K562 (cell line): ENCODE measurements around the gene PPFIA1. TPM values are rescaled to one million over a fixed set of nuclear protein-coding genes. Genes with fewer than 3 reads are reported as not detected.

Experiments
- ATAC-seq: fragments of 200-7000 bp; cut with Tn5 transposase; 3 replicates; pipeline ENCODE4 v1.9.1; 2020; ENCODE audit warnings: moderate library complexity
- BruUV-seq: library from RNA; stranded (reverse); fragments of 400-500 nt; replicated peaks from 2 replicates; lab custom pipeline; 2021; lab: Mats Ljungman, UMichigan
- CTCF ChIA-PET: fragments of 300-600 bp; formaldehyde crosslinking; extraction: SDS; loops from one replicate; lab custom pipeline; 2021; ENCODE audit warnings: low intra/inter-chr PET ratio; lab: Yijun Ruan, JAX
- POLR2A ChIA-PET: fragments of 300-600, 350-650 bp; sonication (Branson Sonifier 250); formaldehyde crosslinking; extraction: SDS; loops from one replicate; lab custom pipeline; 2021; ENCODE audit warnings: antibody characterized with exemption, inconsistent platforms; lab: Yijun Ruan, JAX
- DNase-seq, 4 experiments: peaks; one replicate each; pipeline versions ENCODE4 v3.0.0 to v3.0.0-alpha.2; 2011 to 2018; ENCODE audit warnings: low spot score in 3 of 4, mixed read lengths in 3 of 4; ENCODE audit errors: extremely low read depth in 1 of 4
- FAIRE-seq: peaks from 2 replicates; lab custom pipeline; 2011; peaks lifted over from hg19 to GRCh38; lab: Jason Lieb, UNC
- H2AFZ ChIP-seq: 2 replicates; pipeline ENCODE4 v1.6.0; 2011; ENCODE audit warnings: low read depth, low read length, control low read depth, inconsistent platforms
- H3K27ac ChIP-seq: fragments of 200-600 bp; 3 replicates; pipeline ENCODE4 v1.8.0; 2011; ENCODE audit warnings: low read depth, mild to moderate bottlenecking, control low read depth, inconsistent platforms, low read length, moderate library complexity, mixed read lengths; ENCODE audit errors: extremely low read depth
- H3K27me3 ChIP-seq, 2 experiments: fragments of 300-600 bp in 1 of 2; 2 replicates in 1 of 2; 3 replicates in 1 of 2; pipeline versions ENCODE4 v1.6.0 to v1.8.0; 2011; ENCODE audit warnings: inconsistent platforms in 2 of 2, low read length in 2 of 2, mild to moderate bottlenecking in 1 of 2, mixed read lengths in 1 of 2, moderate library complexity in 1 of 2; ENCODE audit not compliant: control insufficient read depth in 2 of 2, insufficient read depth in 2 of 2
- H3K36me3 ChIP-seq: fragments of 300-600 bp; 3 replicates; pipeline ENCODE4 v1.8.0; 2011; ENCODE audit warnings: mild to moderate bottlenecking, low read length, inconsistent platforms; ENCODE audit not compliant: control insufficient read depth, insufficient read depth
- H3K4me1 ChIP-seq, 2 experiments: fragments of 200-600 bp in 1 of 2; replicated peaks in 1 of 2; 2 replicates in 1 of 2; 3 replicates in 1 of 2; pipeline versions ENCODE4 v1.5.1 to v1.8.0; 2011; ENCODE audit warnings: inconsistent platforms in 2 of 2, low read length in 2 of 2, mild to moderate bottlenecking in 1 of 2, mixed read lengths in 1 of 2, moderate library complexity in 1 of 2; ENCODE audit not compliant: control insufficient read depth in 2 of 2, insufficient read depth in 2 of 2
- H3K4me2 ChIP-seq: 2 replicates; pipeline ENCODE4 v1.6.1; 2011; ENCODE audit warnings: low read length, control low read depth, inconsistent platforms, mixed read lengths; ENCODE audit not compliant: insufficient read depth
- H3K4me3 ChIP-seq: fragments of 200-600 bp; sonication (generic), shearing (Covaris generic); 2 replicates; pipeline ENCODE4 v1.5.1; 2016; ENCODE audit warnings: control low read depth, inconsistent platforms
- H3K79me2 ChIP-seq: fragments of 200-600 bp; 3 replicates; pipeline ENCODE4 v1.8.0; 2011; ENCODE audit warnings: low read length, inconsistent platforms; ENCODE audit not compliant: control insufficient read depth, insufficient read depth
- H3K9ac ChIP-seq, 2 experiments: 2 replicates each; pipeline versions ENCODE4 v1.6.0 to v1.6.1; 2011; ENCODE audit warnings: low read depth in 2 of 2, low read length in 2 of 2, control low read depth in 1 of 2, inconsistent platforms in 1 of 2, mild to moderate bottlenecking in 1 of 2, mixed read lengths in 1 of 2; ENCODE audit not compliant: insufficient read depth in 1 of 2
- H3K9me1 ChIP-seq: one replicate; pipeline ENCODE4 v1.6.0; 2011; ENCODE audit warnings: inconsistent platforms, mild to moderate bottlenecking, low read length, moderate library complexity; ENCODE audit not compliant: control insufficient read depth, insufficient read depth
- H3K9me3 ChIP-seq: replicated peaks from 2 replicates; pipeline ENCODE4 v1.5.1; 2011; ENCODE audit warnings: low read depth, low read length, inconsistent platforms; ENCODE audit not compliant: control insufficient read depth, insufficient read depth
- H4K20me1 ChIP-seq: replicated peaks from 2 replicates; pipeline ENCODE4 v1.6.1; 2011; ENCODE audit warnings: low read length, inconsistent platforms, mixed read lengths; ENCODE audit not compliant: control insufficient read depth, insufficient read depth
- BCOR ChIP-seq: fragments of 450-650 bp; IDR thresholded peaks from 2 replicates; pipeline ENCODE4 v1.6.1; 2016
- BRD9 ChIP-seq: fragments of 450-650 bp; IDR thresholded peaks from 2 replicates; pipeline ENCODE4 v1.6.1; 2018; ENCODE audit warnings: low read depth; ENCODE audit not compliant: partially characterized antibody
- HBP1 ChIP-seq: fragments of 450-650 bp; formaldehyde crosslinking; IDR thresholded peaks from 2 replicates; pipeline ENCODE4 v1.4.0; 2022; ENCODE audit warnings: missing genetic modification characterization
- MLLT1 ChIP-seq, 2 experiments: fragments of 450-650 bp; IDR thresholded peaks; 2 replicates each; pipeline ENCODE4 v1.6.1; 2016
- NR2F6 ChIP-seq: fragments of 450-650 bp; formaldehyde crosslinking; IDR thresholded peaks from 2 replicates; pipeline ENCODE4 v1.4.0; 2020; ENCODE audit warnings: mild to moderate bottlenecking
- PHTF2 ChIP-seq: fragments of 250-450 bp; sonication (Bioruptor Pico); IDR thresholded peaks from 2 replicates; pipeline ENCODE4 v1.5.0; 2021; ENCODE audit warnings: mild to moderate bottlenecking
- RBBP5 ChIP-seq: fragments of 200-600 bp; sonication (generic); IDR thresholded peaks from 2 replicates; pipeline ENCODE4 v1.6.1; 2012; ENCODE audit warnings: borderline replicate concordance, mild to moderate bottlenecking, low read length, control low read depth, inconsistent platforms; ENCODE audit not compliant: insufficient read depth, poor library complexity, severe bottlenecking
- SRSF1 ChIP-seq: fragments of 200-400 bp; formaldehyde crosslinking; IDR thresholded peaks from 2 replicates; pipeline ENCODE4 v1.6.1; 2017; ENCODE audit warnings: mild to moderate bottlenecking, low read depth, low read length, moderate library complexity
- ZNF717 ChIP-seq: fragments of 250-450 bp; sonication (Bioruptor Pico); IDR thresholded peaks from 2 replicates; pipeline ENCODE4 v1.5.0; 2021
- ZNF79 ChIP-seq: fragments of 250-450 bp; sonication (Bioruptor Pico); IDR thresholded peaks from 2 replicates; pipeline ENCODE4 v1.4.0; 2020; ENCODE audit warnings: low read depth, mild to moderate bottlenecking, moderate library complexity
- WGBS: fragments of 100-300 bp; shearing (Covaris generic); methylation state at CpG from one replicate; pipeline ENCODE4 v1.1.6; 2016; ENCODE audit warnings: low coverage, mixed read lengths; ENCODE audit not compliant: insufficient coverage; ENCODE audit errors: missing lambda C conversion rate; 5-methylcytosine and 5-hydroxymethylcytosine counted together
- in situ Hi-C: fragments of 300-500 bp; cut with MboI; formaldehyde crosslinking; loops from 4 replicates; pipeline ENCODE4 v1.15.0; 2018; ENCODE audit warnings: inconsistent platforms, mixed read lengths
- intact Hi-C: fragments of 100-400 bp; cut with micrococcal nuclease; formaldehyde crosslinking; loops from 2 replicates; pipeline ENCODE4 v1.14.2; 2022
- polyA plus RNA-seq, 8 experiments: library from polyadenylated mRNA; depleted of rRNA in 4 of 8; stranded (reverse) in 5 of 8; unstranded in 3 of 8; fragments of >200 nt; fragmentation: Nextera tagmentation in 2 of 8; fragmentation: Illumina TruSeq in 1 of 8; extraction: Ambion mirVana in 2 of 8; extraction: Trizol in 1 of 8; gene quantifications; 2 replicates each; pipeline versions ENCODE4 v1.2.1 to v1.2.3, GENCODE V29; 2011 to 2014; ENCODE audit warnings: inconsistent platforms in 1 of 8, missing spikeins in 1 of 8
- total RNA-seq, 7 experiments: library from RNA; depleted of rRNA in 6 of 7; stranded (reverse); fragments of >200 nt in 6 of 7; fragmentation: Illumina TruSeq in 2 of 7; extraction: Trizol in 2 of 7; gene quantifications; 2 replicates each; pipeline versions ENCODE4 v1.2.1 to v1.2.3, GENCODE V29; 2011 to 2021; ENCODE audit warnings: low replicate concordance in 1 of 7

The PPFIA1 gene
- total and polyA plus RNA-seq, 9 of the 15 experiments (the other 6 are each of a cell fraction or from before 2014, with no cell fraction given): 9.9 to 41.5 (median 28.5) TPM

GRCh38 chr11:70404244-70404643, 133.8 kb downstream of the PPFIA1 start:
- intact Hi-C loops: no loop called here
- BruUV-seq: no TSS peak
- H3K27me3 ChIP-seq: no peaks in the 10 kb centered on the region

More at GRCh38 chr11:70404244-70404643, 133.8 kb downstream of the PPFIA1 start:
- DNase-seq (no peak), FAIRE-seq (no peak), ATAC-seq (no peak)
- Histone ChIP-seq H3K4me1 (peaks cover 15 to 19% of the 10 kb centered on the region in 2 experiments; a peak in 4 of 5 replicates), H2AFZ (no peak overlapping the region), H4K20me1 (peaks cover 24% of the 10 kb centered on the region; the same call in 1 of the 2 replicates), H3K79me2 (peaks cover 58% of the 10 kb centered on the region), H3K9me3 (no peaks in the 10 kb centered on the region; the same call in 1 of the 2 replicates), H3K9ac (peak overlapping the region in 1 of 2 experiments; percentile 56; a peak in 1 of 4 replicates), H3K4me2 (no peak overlapping the region), H3K36me3 (peaks cover 67% of the 10 kb centered on the region; the same call in 2 of the 3 replicates), H3K4me3 (no peak overlapping the region), H3K9me1 (no peaks in the 10 kb centered on the region), H3K27ac (no peak overlapping the region; the same call in 2 of the 3 replicates)
- 89% methylated on average over 11 of the region's 11 CpGs for WGBS
- in situ Hi-C loops: no loop called here
- POLR2A ChIA-PET: interaction anchor here (1.9 kb wide), 2 partner anchors 12 to 15 kb away, joined by 6 to 7 read pairs; no protein-coding TSS in a partner anchor
- CTCF ChIA-PET: no interaction called here
- TF ChIP-seq RBBP5 (no peak), ZNF79 (CRISPR knock-in tag) (no peak), NR2F6 (CRISPR knock-in tag) (no peak), SRSF1 (no peak), BCOR (no peak), ZNF717 (CRISPR knock-in tag) (no peak), MLLT1 (IDR thresholded peaks at IDR 0.05) (no peak), PHTF2 (CRISPR knock-in tag) (no peak), BRD9 (no peak), HBP1 (CRISPR knock-in tag) (no peak)
